UCSD-AML1 (cell line): ENCODE measurements around the gene PPP1R7.

ENCODE experiments used
- DNase-seq: peaks from one replicate; lab custom pipeline; 2025; ENCODE audit not compliant: unreplicated experiment; lab: John Stamatoyannopoulos, UW

Gene PPP1R7

GRCh38 chr2:241228081-241228859 lies 78.0 kb downstream of the PPP1R7 start:
- DNase-seq = no peak

GRCh38 chr2:241228860-241229516 lies 78.7 kb downstream of the PPP1R7 start:
- DNase-seq = no peak

GRCh38 chr2:241229563-241230401 lies 79.5 kb downstream of the PPP1R7 start:
- DNase-seq = no peak

GRCh38 chr2:241230435-241230834 lies 80.2 kb downstream of the PPP1R7 start:
- DNase-seq = no peak

- DNase-seq = no peak
Measured at GRCh38 chr2:241232736-241233575, 82.7 kb downstream of the PPP1R7 start.
